GM12878 (cell line): ENCODE data around the gene MSH3. TPM values are rescaled to one million over a fixed set of nuclear protein-coding genes. Genes with fewer than 3 reads are reported as not detected.

ENCODE experiments used
- ATAC-seq: fragments of 200-7000 bp; cut with Tn5 transposase; 3 replicates; pipeline ENCODE4 v1.9.1; 2020; ENCODE audit warnings: mild to moderate bottlenecking, moderate library complexity
- BruUV-seq: library from RNA; stranded (reverse); fragments of 400-500 nt; replicated peaks from 2 replicates; lab custom pipeline; 2021; lab: Mats Ljungman, UMichigan
- CTCF ChIA-PET: fragments of 300-600 bp; sonication (Branson Sonifier 250); formaldehyde crosslinking; extraction: SDS; loops from one replicate; lab custom pipeline; 2021; ENCODE audit warnings: inconsistent platforms; lab: Yijun Ruan, JAX
- POLR2A ChIA-PET: fragments of 350-600 bp; formaldehyde crosslinking; extraction: SDS; loops from one replicate; lab custom pipeline; 2021; ENCODE audit warnings: inconsistent platforms; lab: Charles Lee
- RAD21 ChIA-PET: fragments of 300-600 bp; sonication (Branson Sonifier 250); formaldehyde crosslinking; loops from one replicate; lab custom pipeline; 2023; ENCODE audit warnings: antibody characterized with exemption; ENCODE audit not compliant: unreplicated experiment; lab: Charles Lee
- SMC1A ChIA-PET: fragments of 300-600 bp; sonication (Branson Sonifier 250); formaldehyde crosslinking; loops from one replicate; lab custom pipeline; 2023; ENCODE audit not compliant: unreplicated experiment, uncharacterized antibody; lab: Charles Lee
- DNase-seq: peaks from one replicate; pipeline ENCODE4 v3.0.0-alpha.2; 2011; ENCODE audit warnings: low read depth, low spot score
- FAIRE-seq: peaks from 3 replicates; lab custom pipeline; 2011; peaks lifted over from hg19 to GRCh38; lab: Jason Lieb, UNC
- H2AFZ ChIP-seq: 2 replicates; pipeline ENCODE4 v1.6.0; 2011; ENCODE audit warnings: low read depth, low read length, control low read depth; ENCODE audit not compliant: control insufficient read depth
- H3K27ac ChIP-seq: 2 replicates; pipeline ENCODE4 v1.5.1; 2011; ENCODE audit warnings: control low read depth; ENCODE audit not compliant: control insufficient read depth, insufficient read depth
- H3K27me3 ChIP-seq, 2 experiments: replicated peaks in 1 of 2; 2 replicates each; pipeline versions ENCODE4 v1.6.0 to v1.6.1; 2011; ENCODE audit warnings: low read length in 1 of 2; ENCODE audit not compliant: control insufficient read depth in 2 of 2, insufficient read depth in 2 of 2
- H3K36me3 ChIP-seq, 2 experiments: 2 replicates each; pipeline ENCODE4 v1.5.1; 2011; ENCODE audit warnings: low read length in 1 of 2; ENCODE audit not compliant: control insufficient read depth in 2 of 2, insufficient read depth in 2 of 2
- H3K4me1 ChIP-seq: 2 replicates; pipeline ENCODE4 v1.6.1; 2011; ENCODE audit warnings: mild to moderate bottlenecking, low read length, moderate library complexity, mixed read lengths; ENCODE audit not compliant: control insufficient read depth, insufficient read depth
- H3K4me2 ChIP-seq: 2 replicates; pipeline ENCODE4 v1.6.0; 2011; ENCODE audit warnings: control low read depth; ENCODE audit not compliant: control insufficient read depth, insufficient read depth
- H3K4me3 ChIP-seq: fragments of 200-600 bp; sonication (generic); 2 replicates; pipeline ENCODE4 v1.5.1; 2016
- H3K79me2 ChIP-seq: 2 replicates; pipeline ENCODE4 v1.6.0; 2011; ENCODE audit warnings: low read length; ENCODE audit not compliant: control insufficient read depth, insufficient read depth
- H3K9ac ChIP-seq: 2 replicates; pipeline ENCODE4 v1.8.0; 2011; ENCODE audit warnings: low read length, control low read depth, mixed read lengths; ENCODE audit not compliant: control insufficient read depth, insufficient read depth
- H3K9me3 ChIP-seq: replicated peaks from 3 replicates; pipeline ENCODE4 v1.5.1; 2011; ENCODE audit warnings: mild to moderate bottlenecking, low read length; ENCODE audit not compliant: control insufficient read depth, insufficient read depth
- H4K20me1 ChIP-seq: 2 replicates; pipeline ENCODE4 v1.6.0; 2011; ENCODE audit not compliant: control insufficient read depth, insufficient read depth
- HDGF ChIP-seq: fragments of 450-650 bp; IDR thresholded peaks from 2 replicates; pipeline ENCODE4 v1.6.1; 2016; ENCODE audit warnings: antibody characterized with exemption
- HSF1 ChIP-seq: fragments of 150-350 bp; IDR thresholded peaks from 2 replicates; pipeline ENCODE4 v1.6.1; 2014; ENCODE audit warnings: mild to moderate bottlenecking, low read depth, low read length
- IKZF1 ChIP-seq: fragments of 450-650 bp; conservative IDR thresholded peaks from 2 replicates; pipeline ENCODE4 v1.6.1; 2017; ENCODE audit warnings: antibody characterized with exemption, mild to moderate bottlenecking
- MYC ChIP-seq: IDR thresholded peaks from 2 replicates; pipeline ENCODE4 v1.6.1; 2011; ENCODE audit warnings: mild to moderate bottlenecking, low read length, moderate library complexity, inconsistent platforms; ENCODE audit not compliant: insufficient read depth, insufficient replicate concordance, insufficient read length, severe bottlenecking
- NFIC ChIP-seq: IDR thresholded peaks from 2 replicates; pipeline ENCODE4 v1.6.1; 2012; ENCODE audit warnings: low read depth, mild to moderate bottlenecking, inconsistent platforms, low read length, moderate library complexity
- RAD21 ChIP-seq: IDR thresholded peaks from 2 replicates; pipeline ENCODE4 v1.6.1; 2011; ENCODE audit warnings: mild to moderate bottlenecking, low read depth, low read length, moderate library complexity; ENCODE audit not compliant: insufficient read depth
- RCOR1 ChIP-seq: conservative IDR thresholded peaks from 2 replicates; pipeline ENCODE4 v1.6.1; 2012; ENCODE audit warnings: low read depth, low read length, improper control_type of control experiment
- SIN3A ChIP-seq: IDR thresholded peaks from 2 replicates; pipeline ENCODE4 v1.6.1; 2012; ENCODE audit warnings: low read depth, low read length, improper control_type of control experiment
- SMAD5 ChIP-seq: IDR thresholded peaks from 2 replicates; pipeline ENCODE4 v1.6.1; 2016; ENCODE audit warnings: antibody characterized with exemption, low read depth
- TCF12 ChIP-seq: IDR thresholded peaks from 2 replicates; pipeline ENCODE4 v1.6.1; 2011; ENCODE audit warnings: low read depth, mild to moderate bottlenecking, low read length
- ZNF217 ChIP-seq: fragments of 450-650 bp; IDR thresholded peaks from 2 replicates; pipeline ENCODE4 v1.6.1; 2017; ENCODE audit warnings: antibody characterized with exemption, mild to moderate bottlenecking
- WGBS: methylation state at CpG from one replicate; pipeline ENCODE4 v1.1.6; 2016; ENCODE audit warnings: low lambda C conversion rate; ENCODE audit not compliant: insufficient replicate concordance, insufficient coverage; ENCODE audit errors: missing lambda C conversion rate; 5-methylcytosine and 5-hydroxymethylcytosine counted together
- in situ Hi-C: fragments of 300-500 bp; cut with MboI; formaldehyde crosslinking; loops from 9 replicates; pipeline ENCODE4 v1.14.3; 2018; ENCODE audit warnings: mixed read lengths
- intact Hi-C: fragments of 100-400 bp; cut with micrococcal nuclease; formaldehyde crosslinking; loops from one replicate; pipeline ENCODE4 v1.14.2; 2022; ENCODE audit not compliant: unreplicated experiment
- polyA plus RNA-seq, 11 experiments: library from polyadenylated mRNA; depleted of rRNA in 4 of 11; unstranded in 6 of 11; stranded (reverse) in 5 of 11; fragments of >200 nt; fragmentation: Nextera tagmentation in 4 of 11; fragmentation: Illumina TruSeq in 1 of 11; extraction: Ambion mirVana in 4 of 11; extraction: Trizol in 1 of 11; gene quantifications; 1 replicate in 1 of 11; 2 replicates in 10 of 11; pipeline versions ENCODE4 v1.2.1 to v1.2.3, GENCODE V29; 2011 to 2016; ENCODE audit warnings: inconsistent platforms in 2 of 11, missing spikeins in 2 of 11, low read depth in 1 of 11
- total RNA-seq, 4 experiments: library from RNA; depleted of rRNA in 3 of 4; stranded (reverse); fragments of >200 nt in 3 of 4; fragmentation: Illumina TruSeq in 1 of 4; extraction: Trizol in 1 of 4; gene quantifications; 2 replicates each; pipeline versions ENCODE4 v1.2.1 to v1.2.3, GENCODE V29; 2013 to 2021
- TF ChIP-seq, protein P1 (sequence below): fragments of 450-650 bp; IDR thresholded peaks from 2 replicates; pipeline ENCODE4 v1.6.1; 2014; ENCODE audit warnings: mild to moderate bottlenecking

MSH3 gene
- total and polyA plus RNA-seq, 10 of the 15 experiments (the other 5 are each of a cell fraction or from before 2014, with no cell fraction given): 4.7 to 17.5 (median 12.2) TPM

DNA sequence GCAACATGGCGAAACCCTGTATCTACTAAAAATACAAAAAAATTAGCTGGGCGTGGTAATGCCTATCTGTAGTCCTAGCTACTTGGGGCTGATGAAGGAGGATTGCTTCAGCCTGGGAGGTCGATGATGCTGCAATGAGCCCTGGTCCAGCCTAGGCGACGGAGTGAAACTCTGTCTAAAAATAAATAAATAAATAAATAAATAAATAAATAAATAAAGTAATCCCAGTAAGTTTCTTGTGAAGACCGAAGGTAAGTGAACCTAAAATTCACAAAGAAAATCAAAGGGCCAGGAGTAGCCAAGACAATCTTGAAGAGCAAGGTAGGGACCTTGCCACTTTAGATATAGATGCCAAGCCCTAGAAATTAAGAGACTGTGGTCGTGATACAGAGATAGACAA, 68.5 kb downstream of the MSH3 start:
- Histone ChIP-seq H3K4me3 (no peak overlapping the region), H3K9ac (no peak overlapping the region), H3K36me3 (peaks cover 2 to 9% of the 10 kb centered on the region in 2 experiments; a peak in 2 of 4 replicates), H3K4me2 (no peak overlapping the region), H4K20me1 (no peaks in the 10 kb centered on the region), H3K4me1 (no peaks in the 10 kb centered on the region), H3K79me2 (no peaks in the 10 kb centered on the region), H2AFZ (no peak overlapping the region), H3K27ac (no peak overlapping the region), H3K9me3 (no peaks in the 10 kb centered on the region; the same call in 2 of the 3 replicates), H3K27me3 (no peaks in the 10 kb centered on the region)
- SMC1A ChIA-PET: interaction anchor here (0.9 to 1.1 kb wide), 2 partner anchors 35 to 65 kb away, joined by 3 read pairs; no protein-coding TSS in a partner anchor
- FAIRE-seq (no peak), DNase-seq (no peak), ATAC-seq (no peak)
- in situ Hi-C loops: no loop called here
- TF ChIP-seq HDGF (no peak), SMAD5 (no peak), RAD21 (no peak), RCOR1 (no peak), IKZF1 (no peak), MYC (no peak), SIN3A (no peak), TCF12 (no peak), HSF1 (no peak), NFIC (no peak), ZNF217 (no peak)
- TF ChIP-seq, protein P1, sequence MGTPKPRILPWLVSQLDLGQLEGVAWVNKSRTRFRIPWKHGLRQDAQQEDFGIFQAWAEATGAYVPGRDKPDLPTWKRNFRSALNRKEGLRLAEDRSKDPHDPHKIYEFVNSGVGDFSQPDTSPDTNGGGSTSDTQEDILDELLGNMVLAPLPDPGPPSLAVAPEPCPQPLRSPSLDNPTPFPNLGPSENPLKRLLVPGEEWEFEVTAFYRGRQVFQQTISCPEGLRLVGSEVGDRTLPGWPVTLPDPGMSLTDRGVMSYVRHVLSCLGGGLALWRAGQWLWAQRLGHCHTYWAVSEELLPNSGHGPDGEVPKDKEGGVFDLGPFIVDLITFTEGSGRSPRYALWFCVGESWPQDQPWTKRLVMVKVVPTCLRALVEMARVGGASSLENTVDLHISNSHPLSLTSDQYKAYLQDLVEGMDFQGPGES: no peak
- CTCF ChIA-PET: no interaction called here
- POLR2A ChIA-PET: no interaction called here
- 95% methylated on average over 7 of the region's 7 CpGs for WGBS
- intact Hi-C loops: no loop called here
- RAD21 ChIA-PET: no interaction called here
- no TSS peak for BruUV-seq
